GM19467 (cell line): ENCODE data around the gene RRM2.
A peak's percentile ranks its signal among the peaks of the same experiment; 100 is the strongest.

Experiments
- ATAC-seq: cut with Tn5 transposase; IDR thresholded peaks from one replicate; pipeline ENCODE4 v1.9.1; 2021; ENCODE audit warnings: mild to moderate bottlenecking, moderate library complexity; ENCODE audit not compliant: unreplicated experiment

RRM2 gene

GRCh38 chr2:10122500-10123280, at the start of gene RRM2:
Gene RRM2, plus strand, starts transcription at chr2:10122739. Its CDS starts 60 bp downstream, at chr2:10122799.
- peak; percentile 61 for ATAC-seq

- ATAC-seq: no peak
Measured at GRCh38 chr2:10073706-10074105, 48.8 kb upstream of the RRM2 start.

- no peak for ATAC-seq
Measured at GRCh38 chr2:10075101-10075500, 47.4 kb upstream of the RRM2 start.

GRCh38 chr2:10075571-10076209, 46.8 kb upstream of the RRM2 start:
- no peak for ATAC-seq

- no peak for ATAC-seq
Measured at GRCh38 chr2:10076511-10076910, 46.0 kb upstream of the RRM2 start.

GRCh38 chr2:10076988-10077527, 45.5 kb upstream of the RRM2 start:
- ATAC-seq: no peak

GRCh38 chr2:10078001-10078400, 44.5 kb upstream of the RRM2 start:
- ATAC-seq: no peak

- ATAC-seq: no peak
Measured at GRCh38 chr2:10078704-10079265, 43.8 kb upstream of the RRM2 start.

- ATAC-seq: peak; percentile 14
Measured at GRCh38 chr2:10079266-10079869, 43.2 kb upstream of the RRM2 start.

- peak; percentile 28 for ATAC-seq
Measured at GRCh38 chr2:10079870-10080535, 42.5 kb upstream of the RRM2 start, which contains the start of gene CYS1. Gene CYS1, minus strand, starts transcription at chr2:10080411. Its CDS starts 188 bp downstream, at chr2:10080223.

- peak; percentile 16 for ATAC-seq
Measured at GRCh38 chr2:10080536-10081304, 41.8 kb upstream of the RRM2 start.

GRCh38 chr2:10083046-10083445, 39.5 kb upstream of the RRM2 start:
- no peak for ATAC-seq

GRCh38 chr2:10083692-10084211, 38.8 kb upstream of the RRM2 start:
- peak; percentile 38 for ATAC-seq

GRCh38 chr2:10084223-10084865, 38.2 kb upstream of the RRM2 start:
- no peak for ATAC-seq

- ATAC-seq: no peak
Measured at GRCh38 chr2:10085043-10085667, 37.4 kb upstream of the RRM2 start.

- ATAC-seq: no peak
Measured at GRCh38 chr2:10085668-10086059, 36.9 kb upstream of the RRM2 start.

GRCh38 chr2:10086950-10087349, 35.6 kb upstream of the RRM2 start:
- ATAC-seq: no peak

- no peak for ATAC-seq
Measured at GRCh38 chr2:10087360-10087759, 35.2 kb upstream of the RRM2 start.
